Measurements from ENCODE around the gene MYO10. TPM values are rescaled to one million over a fixed set of nuclear protein-coding genes. Genes with fewer than 3 reads are reported as not detected.

MYO10 gene
- total RNA-seq, 1 experiment from 2014 or later: 202 TPM

GRCh38 chr5:16737620-16738364, 198.3 kb downstream of the MYO10 start:
- POLR2A ChIA-PET (ENCODE audit: low non-redundant PET): no interaction called here
- no peak for DNase-seq (ENCODE audit: low spot score)
- intact Hi-C loops (cut with micrococcal nuclease; ENCODE audit: unreplicated experiment): no loop called here
- Histone ChIP-seq H3K36me3 (ENCODE audit: insufficient read depth, low read length, poor library complexity, severe bottlenecking) (peaks cover 53% of the 10 kb centered on the region), H3K27me3 (replicated peaks; ENCODE audit: insufficient read depth, low read depth, low read length, poor library complexity) (no peaks in the 10 kb centered on the region), H3K4me3 (ENCODE audit: low read depth, low read length, poor library complexity, severe bottlenecking) (no peak overlapping the region), H3K9me3 (ENCODE audit: low read depth, low read length, poor library complexity, severe bottlenecking) (no peaks in the 10 kb centered on the region), H3K4me1 (ENCODE audit: insufficient read depth, low read length, poor library complexity, severe bottlenecking) (peaks cover 42% of the 10 kb centered on the region), H3K27ac (ENCODE audit: low read depth, low read length, poor library complexity, severe bottlenecking) (peak overlapping the region; percentile 82)
- no TSS peak for BruUV-seq (replicated peaks)
- CTCF ChIA-PET: no interaction called here
- TF ChIP-seq EZH2 (IDR thresholded peaks at IDR 0.05; ENCODE audit: borderline replicate concordance, low read depth, low read length, poor library complexity, severe bottlenecking) (no peak), CTCF (conservative IDR thresholded peaks at IDR 0.05; ENCODE audit: low read depth, low read length) (no peak)

- intact Hi-C loops (cut with micrococcal nuclease; ENCODE audit: unreplicated experiment): no loop called here
- Histone ChIP-seq H3K27me3 (replicated peaks; ENCODE audit: insufficient read depth, low read depth, low read length, poor library complexity) (no peaks in the 10 kb centered on the region), H3K9me3 (ENCODE audit: low read depth, low read length, poor library complexity, severe bottlenecking) (no peaks in the 10 kb centered on the region), H3K4me1 (ENCODE audit: insufficient read depth, low read length, poor library complexity, severe bottlenecking) (peaks cover 42% of the 10 kb centered on the region), H3K36me3 (ENCODE audit: insufficient read depth, low read length, poor library complexity, severe bottlenecking) (peaks cover 53% of the 10 kb centered on the region), H3K4me3 (ENCODE audit: low read depth, low read length, poor library complexity, severe bottlenecking) (no peak overlapping the region), H3K27ac (ENCODE audit: low read depth, low read length, poor library complexity, severe bottlenecking) (peak overlapping the region; percentile 82)
- no TSS peak for BruUV-seq (replicated peaks)
- CTCF ChIA-PET: no interaction called here
- POLR2A ChIA-PET (ENCODE audit: low non-redundant PET): interaction anchor here (0.6 kb wide), 1 partner anchor 29 kb away, joined by 3 read pairs; no protein-coding TSS in a partner anchor
- no peak for DNase-seq (ENCODE audit: low spot score)
- no peak for TF ChIP-seq CTCF (conservative IDR thresholded peaks at IDR 0.05; ENCODE audit: low read depth, low read length)
- no peak for TF ChIP-seq EZH2 (IDR thresholded peaks at IDR 0.05; ENCODE audit: borderline replicate concordance, low read depth, low read length, poor library complexity, severe bottlenecking)
These were observed 198.9 kb downstream of the MYO10 start for GRCh38 chr5:16737209-16737608.

GRCh38 chr5:16736158-16736995, 199.7 kb downstream of the MYO10 start:
- POLR2A ChIA-PET (ENCODE audit: low non-redundant PET): interaction anchor here (0.6 kb wide), 1 partner anchor 28 kb away, joined by 3 read pairs; no protein-coding TSS in a partner anchor
- Histone ChIP-seq H3K9me3 (ENCODE audit: low read depth, low read length, poor library complexity, severe bottlenecking) (no peaks in the 10 kb centered on the region), H3K27ac (ENCODE audit: low read depth, low read length, poor library complexity, severe bottlenecking) (peak overlapping the region; percentile 82), H3K4me3 (ENCODE audit: low read depth, low read length, poor library complexity, severe bottlenecking) (no peak overlapping the region), H3K4me1 (ENCODE audit: insufficient read depth, low read length, poor library complexity, severe bottlenecking) (peaks cover 37% of the 10 kb centered on the region), H3K27me3 (replicated peaks; ENCODE audit: insufficient read depth, low read depth, low read length, poor library complexity) (no peaks in the 10 kb centered on the region), H3K36me3 (ENCODE audit: insufficient read depth, low read length, poor library complexity, severe bottlenecking) (peaks cover 52% of the 10 kb centered on the region)
- DNase-seq (ENCODE audit: low spot score): peak; percentile 64
- no peak for TF ChIP-seq EZH2 (IDR thresholded peaks at IDR 0.05; ENCODE audit: borderline replicate concordance, low read depth, low read length, poor library complexity, severe bottlenecking)
- no peak for TF ChIP-seq CTCF (conservative IDR thresholded peaks at IDR 0.05; ENCODE audit: low read depth, low read length)
- no TSS peak for BruUV-seq (replicated peaks)
- intact Hi-C loops (cut with micrococcal nuclease; ENCODE audit: unreplicated experiment): no loop called here
- CTCF ChIA-PET: no interaction called here

Measured in A673 (cell line).